ENCODE measurements around the gene FBXO31.

DNA sequence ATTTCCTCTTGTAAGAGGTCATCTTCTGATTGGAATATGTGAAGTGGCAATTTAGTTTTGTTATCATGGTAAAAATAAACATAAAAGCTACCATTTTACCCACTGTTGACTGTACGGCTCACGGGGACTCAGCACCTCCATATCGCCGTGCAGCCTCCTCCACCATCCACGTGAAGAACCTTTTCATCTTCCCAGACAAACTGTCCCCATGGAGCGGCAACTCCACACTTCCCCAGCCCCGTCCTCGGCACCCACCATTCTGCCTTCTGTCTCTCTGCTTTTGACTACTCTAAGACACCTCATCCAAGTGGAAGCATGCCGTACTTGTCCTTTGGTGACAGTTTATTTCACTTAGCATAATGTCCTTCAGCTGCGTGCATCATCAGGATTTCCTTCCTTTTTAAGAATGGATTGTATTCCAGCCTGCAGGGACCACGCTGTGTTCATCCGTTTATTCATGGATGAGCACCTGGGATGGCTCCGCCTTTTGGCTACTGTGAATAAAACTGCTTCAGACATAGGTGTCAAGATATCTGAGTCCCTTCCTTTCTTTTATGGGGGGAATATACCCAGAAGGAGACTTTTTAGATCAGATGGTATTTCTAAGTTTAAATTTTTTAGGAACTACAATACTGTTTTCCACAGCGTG lies 14.3 kb downstream of the FBXO31 start:
- TF ChIP-seq, protein P1, sequence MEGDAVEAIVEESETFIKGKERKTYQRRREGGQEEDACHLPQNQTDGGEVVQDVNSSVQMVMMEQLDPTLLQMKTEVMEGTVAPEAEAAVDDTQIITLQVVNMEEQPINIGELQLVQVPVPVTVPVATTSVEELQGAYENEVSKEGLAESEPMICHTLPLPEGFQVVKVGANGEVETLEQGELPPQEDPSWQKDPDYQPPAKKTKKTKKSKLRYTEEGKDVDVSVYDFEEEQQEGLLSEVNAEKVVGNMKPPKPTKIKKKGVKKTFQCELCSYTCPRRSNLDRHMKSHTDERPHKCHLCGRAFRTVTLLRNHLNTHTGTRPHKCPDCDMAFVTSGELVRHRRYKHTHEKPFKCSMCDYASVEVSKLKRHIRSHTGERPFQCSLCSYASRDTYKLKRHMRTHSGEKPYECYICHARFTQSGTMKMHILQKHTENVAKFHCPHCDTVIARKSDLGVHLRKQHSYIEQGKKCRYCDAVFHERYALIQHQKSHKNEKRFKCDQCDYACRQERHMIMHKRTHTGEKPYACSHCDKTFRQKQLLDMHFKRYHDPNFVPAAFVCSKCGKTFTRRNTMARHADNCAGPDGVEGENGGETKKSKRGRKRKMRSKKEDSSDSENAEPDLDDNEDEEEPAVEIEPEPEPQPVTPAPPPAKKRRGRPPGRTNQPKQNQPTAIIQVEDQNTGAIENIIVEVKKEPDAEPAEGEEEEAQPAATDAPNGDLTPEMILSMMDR (IDR thresholded peaks at IDR 0.05; ENCODE audit: low read depth, low read length) = no peak
- TF ChIP-seq EZH2phosphoT487 (IDR thresholded peaks at IDR 0.05; ENCODE audit: low read depth) = no peak
